GM19043 (cell line): Measurements from ENCODE around the gene RASSF3.
"Not testable (repeated sequence)": the region's sequence is repeated elsewhere in the genome, so short reads cannot be mapped to it uniquely, and the experiment has no call there.

ENCODE experiments used
- ATAC-seq: cut with Tn5 transposase; IDR thresholded peaks from one replicate; pipeline ENCODE4 v1.9.1; 2021; ENCODE audit warnings: low read depth; ENCODE audit not compliant: unreplicated experiment

Gene RASSF3, protein sequence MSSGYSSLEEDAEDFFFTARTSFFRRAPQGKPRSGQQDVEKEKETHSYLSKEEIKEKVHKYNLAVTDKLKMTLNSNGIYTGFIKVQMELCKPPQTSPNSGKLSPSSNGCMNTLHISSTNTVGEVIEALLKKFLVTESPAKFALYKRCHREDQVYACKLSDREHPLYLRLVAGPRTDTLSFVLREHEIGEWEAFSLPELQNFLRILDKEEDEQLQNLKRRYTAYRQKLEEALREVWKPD

DNA sequence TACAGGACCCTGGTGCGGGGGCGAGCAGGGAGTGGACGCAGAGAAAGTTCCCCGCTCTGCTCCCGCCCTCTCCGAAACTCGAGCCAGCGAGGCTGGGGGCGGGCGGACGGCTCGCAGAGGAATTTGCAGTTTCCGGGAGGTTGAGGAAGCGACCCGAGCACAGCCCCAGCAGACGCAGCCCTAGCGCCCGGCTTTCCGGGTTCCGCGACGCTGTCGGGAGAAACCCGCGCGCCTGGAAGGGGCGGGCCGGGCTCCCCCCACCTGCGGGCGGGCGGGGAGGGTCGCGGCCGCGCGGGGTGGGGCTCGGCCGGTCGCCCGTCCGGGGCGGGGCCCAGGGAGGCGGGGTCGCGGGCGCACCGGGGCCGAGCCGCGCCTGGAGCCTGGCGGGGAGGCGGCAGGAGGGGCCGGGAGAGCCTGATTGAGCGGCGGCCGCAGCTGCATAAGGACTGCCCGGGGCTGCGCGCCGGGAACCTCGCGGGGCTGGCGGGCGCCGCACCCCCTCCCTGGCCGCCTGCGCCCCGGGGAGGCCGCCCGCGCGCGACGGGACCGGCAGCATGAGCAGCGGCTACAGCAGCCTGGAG lies at the start of gene RASSF3:
Gene RASSF3 (plus strand): TSS at position 417 of the 581 bp plus-strand sequence. CDS start 138 bp downstream, at position 555.
- peak; percentile 49 for ATAC-seq

- no peak for ATAC-seq
Observed at GRCh38 chr12:64561302-64562136, 48.8 kb upstream of the RASSF3 start.

DNA sequence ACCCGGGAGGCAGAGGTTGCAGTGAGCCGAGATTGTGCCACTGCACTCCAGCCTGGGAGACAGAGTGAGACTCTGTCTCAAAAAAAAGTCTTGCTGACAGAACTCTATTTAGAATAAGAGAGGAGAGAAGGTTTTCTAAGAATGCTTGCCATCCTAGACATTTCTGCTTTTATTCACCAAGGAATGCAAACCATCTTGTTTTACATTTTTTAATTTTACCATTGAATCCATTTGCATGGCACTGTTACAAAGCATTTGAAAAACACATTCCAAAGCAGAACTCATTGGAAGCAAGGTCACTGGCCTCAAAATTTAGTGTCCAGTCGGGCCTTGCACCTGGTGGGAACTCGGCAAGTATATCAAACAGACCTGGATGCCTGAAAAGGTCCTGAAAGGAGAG lies 44.2 kb upstream of the RASSF3 start:
- ATAC-seq = no peak

GRCh38 chr12:64566831-64567517 lies 43.3 kb upstream of the RASSF3 start:
- ATAC-seq = no peak

- no peak for ATAC-seq
Observed at GRCh38 chr12:64567570-64567969, 42.7 kb upstream of the RASSF3 start.

GRCh38 chr12:64568298-64568697 lies 42.0 kb upstream of the RASSF3 start:
- ATAC-seq = no peak

- ATAC-seq = no peak
Observed at GRCh38 chr12:64569923-64570691, 40.2 kb upstream of the RASSF3 start.

- ATAC-seq = no peak
Observed at GRCh38 chr12:64571411-64571810, 38.9 kb upstream of the RASSF3 start.

DNA sequence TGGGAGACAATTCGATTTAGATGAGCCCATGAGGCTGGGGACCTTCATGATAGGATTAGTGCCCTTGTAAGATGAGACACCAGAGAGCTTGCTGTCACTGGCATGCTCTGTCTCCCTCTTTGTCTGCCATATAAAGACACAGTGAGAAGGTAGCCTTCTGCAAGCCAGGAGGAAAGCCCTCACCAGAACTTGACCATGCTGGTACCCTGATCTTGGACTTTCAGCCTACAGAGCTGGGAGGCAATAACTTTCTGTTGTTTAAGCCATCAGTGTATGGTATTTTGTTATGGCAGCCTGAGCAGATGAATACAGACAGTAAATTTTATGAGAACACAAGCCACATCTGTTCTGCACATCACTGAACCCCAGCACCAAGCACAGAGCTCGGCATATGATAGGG lies 38.1 kb upstream of the RASSF3 start:
- ATAC-seq = no peak

DNA sequence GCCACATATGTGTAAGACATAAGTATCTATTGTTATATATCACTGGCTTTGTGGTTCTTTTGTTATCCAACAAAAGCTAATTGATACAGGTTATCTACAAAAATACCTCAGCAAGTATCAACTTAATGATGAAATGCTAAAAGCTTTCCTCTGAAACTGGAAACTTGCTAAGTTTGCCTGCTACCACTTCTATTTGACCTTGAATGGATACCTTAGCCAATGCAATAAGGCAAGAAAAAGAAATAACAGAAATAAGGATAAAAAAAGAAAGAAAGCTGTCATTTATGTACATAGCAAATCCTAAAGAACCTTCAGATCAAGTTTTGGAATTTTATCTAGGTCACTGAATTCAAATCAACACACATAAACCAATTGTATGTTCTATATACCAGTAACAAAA lies 35.5 kb upstream of the RASSF3 start:
- ATAC-seq = no peak

DNA sequence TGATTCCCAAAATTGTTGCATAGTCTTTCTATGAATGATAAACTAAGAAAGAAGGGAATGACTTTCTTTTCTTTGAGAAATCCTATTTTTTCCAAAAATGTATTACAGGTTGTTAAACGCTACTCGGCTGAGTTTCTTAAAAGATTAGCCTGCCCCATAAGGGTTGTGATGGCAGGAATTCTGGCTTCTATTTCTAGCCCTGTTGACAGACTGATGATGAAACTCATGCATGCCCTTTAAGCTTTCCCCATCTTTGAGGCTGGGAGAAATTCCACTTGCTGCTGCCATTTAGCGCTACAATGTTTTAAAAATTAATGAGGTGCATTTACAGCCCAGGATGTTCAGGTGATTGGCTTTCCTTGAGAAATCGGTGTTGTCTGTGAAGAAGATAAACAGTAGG lies 33.2 kb upstream of the RASSF3 start:
- ATAC-seq = no peak

DNA sequence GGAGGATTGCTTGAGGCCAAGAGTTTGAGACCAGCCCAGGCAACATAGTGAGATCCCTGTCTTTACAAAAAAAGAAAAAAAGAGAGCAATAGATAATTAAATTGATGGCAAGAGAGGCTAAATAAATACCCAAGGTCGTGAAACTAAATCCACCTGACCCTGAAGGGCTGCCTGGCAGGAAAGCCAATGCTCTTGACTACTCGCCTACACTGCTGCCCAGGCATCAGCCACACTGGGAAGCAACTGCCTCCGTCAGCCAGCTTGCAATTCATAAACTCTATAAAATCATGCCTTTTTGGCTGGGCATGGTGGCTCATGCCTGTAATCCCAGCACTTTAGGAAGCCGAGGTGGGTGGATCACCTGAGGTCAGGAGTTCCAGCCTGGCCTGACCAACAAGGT lies 31.7 kb upstream of the RASSF3 start:
- no peak for ATAC-seq

DNA sequence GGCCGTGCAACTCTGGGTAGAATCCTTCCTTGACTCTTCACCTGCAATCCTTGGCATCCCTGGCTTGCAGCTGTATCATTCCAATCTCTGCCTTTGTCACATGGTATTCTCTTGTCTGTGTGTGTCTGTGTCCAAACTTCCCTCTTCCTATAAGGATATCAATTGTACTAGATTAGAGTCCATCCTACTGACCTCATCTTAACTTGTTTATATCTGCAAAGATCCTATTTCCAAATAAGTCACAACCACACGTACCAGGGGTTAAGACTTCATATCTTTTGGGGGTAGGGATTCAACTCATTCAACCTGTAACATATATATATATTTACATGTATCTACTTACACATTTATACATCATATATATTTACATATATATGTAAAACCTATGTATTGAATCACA lies 29.6 kb upstream of the RASSF3 start:
- no peak for ATAC-seq

DNA sequence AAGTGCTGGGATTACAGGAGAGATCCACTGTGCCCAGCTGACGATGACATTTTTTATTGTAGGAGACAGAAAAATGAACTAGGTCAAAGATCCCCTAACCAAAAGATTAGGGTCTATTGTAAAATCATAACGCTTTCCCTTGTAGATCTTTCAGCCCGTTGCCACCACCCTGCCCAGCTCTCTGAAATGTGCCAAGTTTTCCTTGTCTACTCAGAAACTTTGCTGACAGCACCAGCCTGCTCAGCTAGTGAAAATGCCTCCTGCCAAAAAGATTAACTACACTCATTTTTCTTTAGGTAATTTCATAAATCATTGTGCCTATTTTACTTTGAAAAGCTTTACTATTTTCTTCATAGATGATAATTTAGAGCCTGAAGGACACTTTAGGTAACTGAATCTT lies 28.2 kb upstream of the RASSF3 start:
- ATAC-seq = no peak

DNA sequence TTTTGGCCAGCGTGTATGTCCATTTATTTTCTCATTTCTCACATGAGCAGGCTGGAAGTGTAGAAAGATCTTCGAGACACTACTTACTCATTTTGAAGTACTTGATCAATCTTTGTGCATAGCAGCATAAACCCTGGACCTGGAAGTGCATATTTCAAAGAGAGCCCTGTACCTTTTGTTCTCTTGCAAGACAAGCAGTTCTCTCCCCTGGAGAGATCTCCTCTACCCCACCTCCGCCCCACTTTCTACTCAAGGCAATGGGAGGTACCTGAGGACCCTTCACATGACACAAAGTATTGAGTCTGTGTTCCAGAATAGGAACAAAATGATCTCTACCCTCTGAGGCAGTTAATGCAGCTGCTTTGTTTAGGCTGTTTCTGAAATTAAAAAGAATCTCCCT lies 27.4 kb upstream of the RASSF3 start:
- no peak for ATAC-seq

- not testable (repeated sequence) for ATAC-seq
Observed at GRCh38 chr12:64583395-64583770, 26.9 kb upstream of the RASSF3 start.

DNA sequence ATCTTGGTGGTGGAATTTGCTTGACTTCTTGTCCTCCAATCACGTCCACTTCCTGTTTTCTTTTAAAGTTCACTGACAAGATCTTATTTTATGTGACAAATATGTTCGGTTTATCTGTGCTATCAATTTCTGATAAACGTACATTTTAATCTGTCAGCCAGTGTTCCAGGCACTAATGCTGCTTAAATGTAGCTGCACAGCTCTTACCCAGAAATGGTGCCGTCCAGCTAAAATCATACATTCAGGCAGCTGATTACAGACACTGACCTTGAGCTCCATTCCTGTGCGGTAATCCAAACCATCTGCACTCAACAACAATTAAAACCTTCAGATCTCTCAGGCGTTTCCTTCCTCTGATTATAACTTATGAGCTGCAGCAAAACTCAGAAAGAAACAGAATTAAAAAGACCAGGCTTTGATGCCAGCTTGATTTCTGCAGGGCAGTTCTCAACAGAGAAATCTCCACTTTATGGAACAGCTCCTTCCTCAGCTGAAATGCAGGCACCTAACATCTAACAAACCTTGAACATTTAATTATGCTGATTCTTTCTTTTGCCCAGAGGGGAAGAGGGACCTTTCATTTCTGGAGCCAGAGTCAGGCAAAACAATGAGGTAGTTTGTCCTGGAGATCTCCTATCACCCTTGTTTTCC lies 26.4 kb upstream of the RASSF3 start:
- no peak for ATAC-seq

DNA sequence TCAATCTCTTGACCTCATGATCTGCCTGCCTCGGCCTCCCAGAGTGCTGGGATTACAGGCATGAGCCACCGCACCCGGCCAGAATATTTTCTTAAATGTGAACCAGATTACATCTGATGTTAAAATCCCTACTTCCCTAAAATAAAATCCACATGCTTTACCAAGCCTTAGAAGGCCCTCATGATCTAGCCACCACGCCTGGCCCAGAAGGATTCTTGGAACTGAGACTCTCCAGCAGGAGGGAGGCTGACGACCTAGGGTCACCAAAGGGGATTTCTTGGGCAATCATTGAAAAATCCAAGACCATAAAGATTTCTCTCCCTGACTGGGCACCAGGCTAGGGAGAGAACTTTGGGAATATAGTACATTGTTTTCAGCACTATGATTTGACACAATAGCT lies 25.2 kb upstream of the RASSF3 start:
- no peak for ATAC-seq

DNA sequence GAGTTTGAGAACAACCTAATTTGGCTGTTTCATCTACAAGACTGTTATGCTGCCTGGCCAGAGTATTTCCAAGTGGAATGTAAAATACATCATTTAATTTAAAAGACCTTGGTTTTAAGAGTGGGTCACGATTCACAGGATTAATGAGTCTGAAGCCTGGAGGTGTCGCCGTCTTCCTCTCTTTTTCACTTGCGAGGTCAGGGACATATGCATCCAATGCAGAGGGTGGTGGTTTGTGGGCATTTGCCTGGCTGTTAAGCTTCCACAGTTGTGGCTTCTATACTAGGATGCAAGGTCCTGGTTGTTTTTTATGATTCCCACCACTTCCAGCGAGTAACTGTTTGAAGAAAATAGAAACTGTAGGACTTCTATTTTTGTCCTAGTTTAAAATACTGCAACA lies 22.8 kb upstream of the RASSF3 start:
- no peak for ATAC-seq

GRCh38 chr12:64590183-64590582 lies 20.1 kb upstream of the RASSF3 start:
- ATAC-seq = no peak
